Peyer's patch (tissue), 4 donors: ENCODE results near the gene CFAP69. TPM values are rescaled to one million over a fixed set of nuclear protein-coding genes. Genes with fewer than 3 reads are reported as not detected.

Source experiments
- DNase-seq, 3 donors: peaks; one replicate each; pipeline ENCODE4 v3.0.0-alpha.2; 2017 to 2019
- H3K27ac ChIP-seq, 4 donors: fragments of 200-600 bp; sonication (generic); one replicate each; pipeline ENCODE4 v1.5.1; 2016 to 2019
- H3K27me3 ChIP-seq, 2 donors: fragments of 200-600 bp; sonication (generic); one replicate each; pipeline ENCODE4 v1.5.1; 2019
- H3K36me3 ChIP-seq, 3 donors: fragments of 200-600 bp; sonication (generic); one replicate each; pipeline ENCODE4 v1.5.1; 2016 to 2019
- H3K4me1 ChIP-seq, 4 donors: fragments of 200-600 bp; sonication (generic); one replicate each; pipeline ENCODE4 v1.5.1; 2016 to 2019
- H3K4me3 ChIP-seq, 4 donors: fragments of 200-600 bp; sonication (generic); 1 replicate in 3 of 4; 2 replicates in 1 of 4; pipeline ENCODE4 v1.5.1; 2016 to 2019; ENCODE audit warnings: mild to moderate bottlenecking in 1 of 4
- H3K9me3 ChIP-seq, 4 donors: fragments of 200-600 bp; sonication (generic); one replicate each; pipeline ENCODE4 v1.5.1; 2016 to 2019; ENCODE audit warnings: mild to moderate bottlenecking in 1 of 4
- POLR2A ChIP-seq, 2 donors: fragments of 450-650 bp; IDR thresholded peaks; one replicate each; pipeline ENCODE4 v1.5.1; 2017; ENCODE audit warnings: antibody characterized with exemption in 2 of 2, mild to moderate bottlenecking in 2 of 2, moderate library complexity in 2 of 2
- total RNA-seq, 4 donors: library from RNA; depleted of rRNA; stranded (reverse); fragments of >200 nt; gene quantifications; one replicate each; pipeline ENCODE4 v1.1.0, GENCODE V29; 2016
- TF ChIP-seq, protein P1 (sequence below), 6 experiments: fragments of 450-650 bp in 4 of 6; fragments of 200-600 bp in 2 of 6; sonication (generic) in 1 of 6; IDR thresholded peaks; one replicate each; pipeline ENCODE4 v1.5.1; 2017 to 2019; ENCODE audit warnings: antibody characterized with exemption in 6 of 6, mild to moderate bottlenecking in 3 of 6, moderate library complexity in 1 of 6

CFAP69 gene
- total RNA-seq, 4 donors from 2014 or later, result 2.3 to 15.3 (median 11.9) TPM; not detected in 1

DNA sequence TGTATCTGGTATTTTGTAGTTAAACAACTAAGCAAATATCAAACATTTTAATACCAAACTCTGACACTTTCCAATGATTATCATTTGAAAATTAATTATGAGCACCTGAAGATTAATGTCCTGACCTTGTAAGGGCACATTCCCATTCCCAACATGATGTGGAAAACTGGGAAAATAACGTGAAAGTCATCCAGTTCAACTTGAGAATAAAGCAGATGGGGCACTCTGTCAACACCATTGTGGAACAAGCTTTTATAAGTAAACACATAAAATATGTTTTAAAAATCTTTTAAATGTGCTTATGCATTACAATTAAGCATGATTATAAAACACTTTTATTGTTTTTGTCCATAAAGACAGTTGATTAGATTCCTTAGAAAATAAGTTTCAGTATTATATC is 19.4 kb upstream of the CFAP69 start:
- H3K36me3 ChIP-seq, result peaks cover 0 to 4% (median 0%) of the 10 kb centered on the region in 3 donors
- no peak for DNase-seq
- H3K4me1 ChIP-seq, result no peaks in the 10 kb centered on the region
- no peaks in the 10 kb centered on the region for H3K9me3 ChIP-seq
- no peaks in the 10 kb centered on the region for H3K27me3 ChIP-seq
- no peak overlapping the region for H3K4me3 ChIP-seq
- TF ChIP-seq, protein P1, sequence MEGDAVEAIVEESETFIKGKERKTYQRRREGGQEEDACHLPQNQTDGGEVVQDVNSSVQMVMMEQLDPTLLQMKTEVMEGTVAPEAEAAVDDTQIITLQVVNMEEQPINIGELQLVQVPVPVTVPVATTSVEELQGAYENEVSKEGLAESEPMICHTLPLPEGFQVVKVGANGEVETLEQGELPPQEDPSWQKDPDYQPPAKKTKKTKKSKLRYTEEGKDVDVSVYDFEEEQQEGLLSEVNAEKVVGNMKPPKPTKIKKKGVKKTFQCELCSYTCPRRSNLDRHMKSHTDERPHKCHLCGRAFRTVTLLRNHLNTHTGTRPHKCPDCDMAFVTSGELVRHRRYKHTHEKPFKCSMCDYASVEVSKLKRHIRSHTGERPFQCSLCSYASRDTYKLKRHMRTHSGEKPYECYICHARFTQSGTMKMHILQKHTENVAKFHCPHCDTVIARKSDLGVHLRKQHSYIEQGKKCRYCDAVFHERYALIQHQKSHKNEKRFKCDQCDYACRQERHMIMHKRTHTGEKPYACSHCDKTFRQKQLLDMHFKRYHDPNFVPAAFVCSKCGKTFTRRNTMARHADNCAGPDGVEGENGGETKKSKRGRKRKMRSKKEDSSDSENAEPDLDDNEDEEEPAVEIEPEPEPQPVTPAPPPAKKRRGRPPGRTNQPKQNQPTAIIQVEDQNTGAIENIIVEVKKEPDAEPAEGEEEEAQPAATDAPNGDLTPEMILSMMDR (IDR thresholded peaks at IDR 0.05), result no peak
- TF ChIP-seq POLR2A (IDR thresholded peaks at IDR 0.05), result no peak
- no peak overlapping the region for H3K27ac ChIP-seq

GRCh38 chr7:90227259-90227658 is 17.7 kb upstream of the CFAP69 start:
- TF ChIP-seq, protein P1 (IDR thresholded peaks at IDR 0.05), result no peak
- no peak for TF ChIP-seq POLR2A (IDR thresholded peaks at IDR 0.05)

DNA sequence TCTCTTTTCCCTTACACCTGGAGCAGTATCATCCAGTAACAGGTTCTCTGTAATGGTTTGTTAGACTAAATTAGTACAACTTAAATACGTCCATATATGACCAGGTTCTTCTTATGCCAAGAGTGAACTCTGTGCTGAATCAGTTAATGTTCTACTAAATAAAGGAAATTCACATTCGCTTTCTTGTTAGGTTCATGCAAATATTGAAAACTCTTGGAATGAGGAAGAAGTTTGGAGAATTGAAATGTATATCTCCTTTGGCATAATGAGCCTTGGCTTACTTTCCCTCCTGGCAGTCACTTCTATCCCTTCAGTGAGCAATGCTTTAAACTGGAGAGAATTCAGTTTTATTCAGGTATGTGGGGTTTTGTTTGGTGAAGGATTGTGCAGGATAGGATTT is 15.3 kb upstream of the CFAP69 start:
- DNase-seq, result no peak
- Histone ChIP-seq H3K27ac (peak overlapping the region in 3 of 4 donors; percentile 34 to 66 (median 62)), H3K9me3 (no peaks in the 10 kb centered on the region), H3K4me3 (peak overlapping the region in 3 of 4 donors; percentile 8 to 38 (median 32)), H3K27me3 (no peaks in the 10 kb centered on the region), H3K4me1 (no peaks in the 10 kb centered on the region), H3K36me3 (peaks cover 0 to 4% (median 0%) of the 10 kb centered on the region in 3 donors)
- peak; percentile 48 to 65 for TF ChIP-seq POLR2A (IDR thresholded peaks at IDR 0.05)
- TF ChIP-seq, protein P1 (IDR thresholded peaks at IDR 0.05), result no peak

More at GRCh38 chr7:90227259-90227658, 17.7 kb upstream of the CFAP69 start:
- DNase-seq, result no peak
- Histone ChIP-seq H3K27me3 (no peaks in the 10 kb centered on the region), H3K4me1 (no peaks in the 10 kb centered on the region), H3K9me3 (no peaks in the 10 kb centered on the region), H3K4me3 (no peak overlapping the region), H3K36me3 (peaks cover 0 to 4% (median 0%) of the 10 kb centered on the region in 3 donors), H3K27ac (no peak overlapping the region)

DNA sequence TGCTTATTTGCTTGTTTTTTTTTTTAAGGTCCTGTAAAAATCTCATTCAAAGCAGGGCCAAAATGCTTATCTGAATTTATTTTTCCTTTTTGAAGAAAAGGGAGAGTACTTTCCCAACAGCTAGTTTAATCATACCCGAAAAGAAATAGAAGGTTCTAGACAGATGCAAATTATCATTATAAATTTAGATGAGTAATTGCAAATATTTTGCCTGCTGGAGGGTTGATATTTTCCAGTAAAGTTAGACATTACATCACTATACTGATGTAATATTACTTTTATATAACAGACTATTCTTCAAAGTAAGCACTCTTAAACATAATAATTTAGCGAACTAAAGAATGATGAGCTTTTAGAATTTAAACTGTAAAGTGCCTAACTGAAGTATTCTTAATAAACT is 14.1 kb upstream of the CFAP69 start:
- TF ChIP-seq, protein P1 (IDR thresholded peaks at IDR 0.05), result no peak
- no peak for TF ChIP-seq POLR2A (IDR thresholded peaks at IDR 0.05)
- H3K4me1 ChIP-seq, result no peaks in the 10 kb centered on the region
- H3K27me3 ChIP-seq, result no peaks in the 10 kb centered on the region
- H3K9me3 ChIP-seq, result no peaks in the 10 kb centered on the region
- H3K27ac ChIP-seq, result peak overlapping the region in 3 of 4 donors; percentile 34 to 66 (median 47)
- H3K4me3 ChIP-seq, result peak overlapping the region in 2 of 4 donors; percentile 19 to 32
- no peak for DNase-seq
- peaks cover 0 to 4% (median 0%) of the 10 kb centered on the region in 3 donors for H3K36me3 ChIP-seq

GRCh38 chr7:90231304-90231703 is 13.7 kb upstream of the CFAP69 start:
- Histone ChIP-seq H3K4me1 (no peaks in the 10 kb centered on the region), H3K4me3 (peak overlapping the region in 2 of 4 donors; percentile 28 to 32), H3K36me3 (peaks cover 0 to 4% (median 0%) of the 10 kb centered on the region in 3 donors), H3K27me3 (no peaks in the 10 kb centered on the region), H3K9me3 (no peaks in the 10 kb centered on the region), H3K27ac (peak overlapping the region in 1 of 4 donors; percentile 66)
- DNase-seq, result no peak
- TF ChIP-seq, protein P1 (IDR thresholded peaks at IDR 0.05), result no peak
- no peak for TF ChIP-seq POLR2A (IDR thresholded peaks at IDR 0.05)

DNA sequence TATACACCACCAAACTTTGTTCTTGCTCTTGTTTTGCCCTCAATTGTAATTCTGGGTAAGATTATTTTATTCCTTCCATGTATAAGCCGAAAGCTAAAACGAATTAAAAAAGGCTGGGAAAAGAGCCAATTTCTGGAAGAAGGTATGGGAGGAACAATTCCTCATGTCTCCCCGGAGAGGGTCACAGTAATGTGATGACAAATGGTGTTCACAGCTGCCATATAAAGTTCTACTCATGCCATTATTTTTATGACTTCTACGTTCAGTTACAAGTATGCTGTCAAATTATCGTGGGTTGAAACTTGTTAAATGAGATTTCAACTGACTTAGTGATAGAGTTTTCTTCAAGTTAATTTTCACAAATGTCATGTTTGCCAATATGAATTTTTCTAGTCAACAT is 12.5 kb upstream of the CFAP69 start:
- H3K27ac ChIP-seq, result no peak overlapping the region
- no peaks in the 10 kb centered on the region for H3K4me1 ChIP-seq
- TF ChIP-seq, protein P1 (IDR thresholded peaks at IDR 0.05), result no peak
- TF ChIP-seq POLR2A (IDR thresholded peaks at IDR 0.05), result no peak
- peak overlapping the region in 1 of 4 donors; percentile 32 for H3K4me3 ChIP-seq
- H3K27me3 ChIP-seq, result no peaks in the 10 kb centered on the region
- no peak for DNase-seq
- no peaks in the 10 kb centered on the region for H3K36me3 ChIP-seq
- no peaks in the 10 kb centered on the region for H3K9me3 ChIP-seq
